Loucy (cell line): ENCODE data around the gene RIPOR3.

Source experiments
- EZH2phosphoT487 ChIP-seq: fragments of 200-600 bp; IDR thresholded peaks from 2 replicates; pipeline ENCODE4 v1.6.1; 2018; ENCODE audit warnings: antibody characterized with exemption, mild to moderate bottlenecking, moderate library complexity, borderline replicate concordance
- TF ChIP-seq, protein P1 (sequence below): fragments of 200-600 bp; sonication (generic); conservative IDR thresholded peaks from 2 replicates; pipeline ENCODE4 v1.5.1; 2014; ENCODE audit warnings: mild to moderate bottlenecking, antibody characterized with exemption, low read length

DNA sequence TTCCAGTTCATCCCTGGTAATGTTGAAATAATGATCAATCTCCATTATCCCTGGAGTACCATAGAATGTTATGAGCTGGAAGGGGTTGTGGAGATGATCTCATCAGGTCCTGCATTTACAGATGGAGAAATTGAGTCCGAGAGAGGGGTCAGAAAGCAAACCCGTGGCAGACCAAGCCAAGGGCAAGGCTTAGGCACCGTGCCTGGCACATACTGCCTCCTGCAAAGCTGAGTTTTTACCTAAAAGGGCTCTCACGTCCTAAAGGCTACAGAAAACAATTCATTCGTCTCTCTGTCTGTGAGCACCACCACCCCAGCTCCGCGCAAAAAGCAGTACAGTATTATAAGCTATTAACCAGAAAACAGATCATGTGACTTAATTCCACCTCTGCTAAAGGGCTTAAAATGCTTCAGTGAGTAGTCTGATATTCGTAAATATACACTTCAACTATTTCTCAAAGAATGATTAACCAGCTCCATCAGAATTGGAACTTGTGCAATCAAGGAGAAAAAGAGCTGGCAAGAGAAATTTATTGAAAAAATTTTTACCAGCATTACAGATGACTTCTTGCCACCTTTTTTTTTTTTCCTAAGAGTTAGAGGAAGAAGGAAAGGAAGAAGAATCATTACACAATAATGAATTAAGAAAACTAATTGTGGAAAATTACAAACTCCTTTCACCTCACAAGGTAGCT lies 36.6 kb upstream of the RIPOR3 start:
- TF ChIP-seq, protein P1, sequence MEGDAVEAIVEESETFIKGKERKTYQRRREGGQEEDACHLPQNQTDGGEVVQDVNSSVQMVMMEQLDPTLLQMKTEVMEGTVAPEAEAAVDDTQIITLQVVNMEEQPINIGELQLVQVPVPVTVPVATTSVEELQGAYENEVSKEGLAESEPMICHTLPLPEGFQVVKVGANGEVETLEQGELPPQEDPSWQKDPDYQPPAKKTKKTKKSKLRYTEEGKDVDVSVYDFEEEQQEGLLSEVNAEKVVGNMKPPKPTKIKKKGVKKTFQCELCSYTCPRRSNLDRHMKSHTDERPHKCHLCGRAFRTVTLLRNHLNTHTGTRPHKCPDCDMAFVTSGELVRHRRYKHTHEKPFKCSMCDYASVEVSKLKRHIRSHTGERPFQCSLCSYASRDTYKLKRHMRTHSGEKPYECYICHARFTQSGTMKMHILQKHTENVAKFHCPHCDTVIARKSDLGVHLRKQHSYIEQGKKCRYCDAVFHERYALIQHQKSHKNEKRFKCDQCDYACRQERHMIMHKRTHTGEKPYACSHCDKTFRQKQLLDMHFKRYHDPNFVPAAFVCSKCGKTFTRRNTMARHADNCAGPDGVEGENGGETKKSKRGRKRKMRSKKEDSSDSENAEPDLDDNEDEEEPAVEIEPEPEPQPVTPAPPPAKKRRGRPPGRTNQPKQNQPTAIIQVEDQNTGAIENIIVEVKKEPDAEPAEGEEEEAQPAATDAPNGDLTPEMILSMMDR = no peak
- TF ChIP-seq EZH2phosphoT487 = no peak
